GM12801 (cell line): ENCODE data around the gene PLLP.

Source experiments
- TF ChIP-seq, protein P1 (sequence below): IDR thresholded peaks from one replicate; pipeline ENCODE4 v1.5.1; 2011; ENCODE audit warnings: control low read depth; ENCODE audit not compliant: insufficient read length; ENCODE audit errors: extremely low read depth

Gene PLLP

DNA sequence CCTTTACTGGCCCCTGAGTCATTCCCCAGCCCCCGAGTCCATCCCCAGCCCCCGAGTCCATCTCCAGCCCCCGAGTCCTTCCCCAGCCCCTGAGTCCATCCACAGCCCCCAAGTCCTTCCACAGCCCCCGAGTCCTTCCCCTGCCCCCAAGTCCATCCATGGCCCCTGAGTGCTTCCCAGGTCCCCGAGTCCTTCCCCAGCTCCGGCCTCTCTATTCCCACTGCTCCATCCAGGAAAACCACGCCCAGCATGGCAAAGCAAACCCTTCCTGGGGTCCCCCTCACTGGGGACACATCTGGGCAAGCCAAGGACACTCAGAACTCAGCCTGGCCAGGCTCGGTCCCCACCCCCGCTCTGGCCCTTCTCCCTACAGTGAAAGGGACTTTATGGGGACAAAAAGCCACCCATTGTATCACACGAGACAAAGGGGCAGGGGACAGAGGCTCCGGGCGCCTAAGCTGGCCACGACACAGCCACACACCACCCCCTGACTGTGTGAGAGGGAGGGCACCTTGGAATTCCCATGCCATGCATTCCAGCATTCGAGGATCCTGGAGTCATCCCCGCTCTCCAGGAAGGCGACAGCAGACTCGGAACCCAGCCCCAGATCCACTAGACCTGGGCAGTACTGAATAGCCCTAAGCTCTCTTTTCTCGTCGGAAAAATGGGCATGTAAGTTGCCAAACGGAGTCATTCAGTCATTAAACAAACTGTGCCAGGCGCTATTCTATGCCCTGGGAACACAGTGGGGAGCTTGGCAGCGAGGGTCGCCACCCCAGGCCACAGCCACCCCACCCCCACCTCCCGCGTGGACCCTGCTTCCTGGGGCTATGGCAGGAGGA, 14.0 kb downstream of the PLLP start:
- TF ChIP-seq, protein P1, sequence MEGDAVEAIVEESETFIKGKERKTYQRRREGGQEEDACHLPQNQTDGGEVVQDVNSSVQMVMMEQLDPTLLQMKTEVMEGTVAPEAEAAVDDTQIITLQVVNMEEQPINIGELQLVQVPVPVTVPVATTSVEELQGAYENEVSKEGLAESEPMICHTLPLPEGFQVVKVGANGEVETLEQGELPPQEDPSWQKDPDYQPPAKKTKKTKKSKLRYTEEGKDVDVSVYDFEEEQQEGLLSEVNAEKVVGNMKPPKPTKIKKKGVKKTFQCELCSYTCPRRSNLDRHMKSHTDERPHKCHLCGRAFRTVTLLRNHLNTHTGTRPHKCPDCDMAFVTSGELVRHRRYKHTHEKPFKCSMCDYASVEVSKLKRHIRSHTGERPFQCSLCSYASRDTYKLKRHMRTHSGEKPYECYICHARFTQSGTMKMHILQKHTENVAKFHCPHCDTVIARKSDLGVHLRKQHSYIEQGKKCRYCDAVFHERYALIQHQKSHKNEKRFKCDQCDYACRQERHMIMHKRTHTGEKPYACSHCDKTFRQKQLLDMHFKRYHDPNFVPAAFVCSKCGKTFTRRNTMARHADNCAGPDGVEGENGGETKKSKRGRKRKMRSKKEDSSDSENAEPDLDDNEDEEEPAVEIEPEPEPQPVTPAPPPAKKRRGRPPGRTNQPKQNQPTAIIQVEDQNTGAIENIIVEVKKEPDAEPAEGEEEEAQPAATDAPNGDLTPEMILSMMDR: no peak

DNA sequence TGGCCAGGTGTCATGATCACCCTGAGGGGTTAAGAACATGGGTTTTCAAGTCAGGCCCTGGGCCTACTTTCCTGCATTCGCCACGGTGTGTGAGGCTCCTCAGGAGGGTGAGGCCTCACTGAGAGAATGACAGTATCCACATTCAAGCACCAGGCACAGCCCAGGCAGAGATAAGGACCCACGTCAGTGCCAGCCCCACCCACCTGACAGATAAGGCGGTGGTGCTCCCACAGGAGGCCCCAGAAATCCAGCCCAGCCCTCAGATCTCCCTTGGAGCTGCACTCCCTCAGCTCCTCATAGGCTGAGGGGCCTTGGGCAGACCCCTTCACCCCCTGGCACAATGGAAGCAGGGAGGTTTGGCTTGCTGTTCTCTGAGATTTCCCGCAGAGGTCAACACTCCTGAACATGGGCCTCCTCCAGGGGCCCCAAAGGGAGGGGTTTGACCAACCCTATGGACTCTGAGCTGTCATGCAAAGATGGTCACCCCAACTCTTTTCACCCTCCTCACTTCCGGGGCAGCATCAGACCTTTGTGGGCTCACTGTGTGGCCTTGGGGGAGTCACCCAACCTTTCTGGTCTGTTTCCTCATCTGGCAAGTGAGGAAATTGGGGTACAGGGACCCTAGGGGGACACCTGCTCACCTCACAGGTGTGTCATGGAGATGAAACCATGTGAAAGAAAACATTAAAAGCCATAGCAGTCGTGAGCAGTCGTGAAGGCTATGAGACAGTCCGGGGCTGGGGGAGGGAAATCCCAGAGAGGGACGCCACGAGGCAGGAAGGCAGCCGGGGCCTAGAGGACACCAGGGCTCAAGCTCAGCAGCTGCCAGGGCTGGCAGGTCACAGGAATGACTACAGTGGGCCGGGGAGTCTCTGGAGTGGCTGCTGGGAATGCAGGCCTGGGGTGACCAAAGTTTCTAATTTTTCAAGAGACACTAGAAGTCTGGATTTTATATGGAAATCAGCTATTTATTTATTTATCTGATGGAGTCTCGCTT, 15.4 kb downstream of the PLLP start:
- TF ChIP-seq, protein P1: no peak

DNA sequence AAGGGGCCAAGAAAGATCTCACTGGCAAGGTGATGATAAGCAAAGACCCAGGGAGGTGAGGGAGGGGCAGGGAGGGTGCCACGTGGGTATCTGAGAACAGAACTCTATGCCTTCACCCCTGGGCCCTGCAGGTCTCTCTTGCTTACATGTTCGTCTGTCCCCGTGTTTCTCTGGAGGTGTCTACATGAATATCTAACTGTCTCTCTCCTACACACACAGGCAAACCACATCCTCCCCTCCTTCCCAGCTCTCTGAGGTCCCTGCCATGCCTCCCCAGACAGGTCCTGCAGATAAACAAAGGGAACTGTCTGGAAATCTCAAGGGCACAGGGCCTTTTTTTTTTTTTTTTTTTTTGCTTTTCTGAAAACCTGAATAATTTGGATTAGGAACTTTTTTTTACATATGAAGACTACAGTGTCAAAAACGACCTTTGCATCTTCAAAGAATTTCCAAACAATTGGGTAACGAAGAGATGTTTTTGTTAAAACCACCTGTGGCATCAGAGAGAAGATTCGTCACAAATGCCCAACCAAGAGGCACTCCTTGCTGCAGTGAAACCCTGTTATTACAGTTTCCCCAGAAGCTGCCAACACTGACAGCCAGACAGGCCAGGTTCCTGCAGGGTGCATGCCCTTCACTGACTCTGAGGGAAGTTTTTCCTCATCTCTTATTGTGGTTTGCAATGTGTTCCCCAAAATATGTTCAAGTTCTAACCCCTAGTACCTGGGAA, 17.8 kb downstream of the PLLP start:
- TF ChIP-seq, protein P1: no peak

DNA sequence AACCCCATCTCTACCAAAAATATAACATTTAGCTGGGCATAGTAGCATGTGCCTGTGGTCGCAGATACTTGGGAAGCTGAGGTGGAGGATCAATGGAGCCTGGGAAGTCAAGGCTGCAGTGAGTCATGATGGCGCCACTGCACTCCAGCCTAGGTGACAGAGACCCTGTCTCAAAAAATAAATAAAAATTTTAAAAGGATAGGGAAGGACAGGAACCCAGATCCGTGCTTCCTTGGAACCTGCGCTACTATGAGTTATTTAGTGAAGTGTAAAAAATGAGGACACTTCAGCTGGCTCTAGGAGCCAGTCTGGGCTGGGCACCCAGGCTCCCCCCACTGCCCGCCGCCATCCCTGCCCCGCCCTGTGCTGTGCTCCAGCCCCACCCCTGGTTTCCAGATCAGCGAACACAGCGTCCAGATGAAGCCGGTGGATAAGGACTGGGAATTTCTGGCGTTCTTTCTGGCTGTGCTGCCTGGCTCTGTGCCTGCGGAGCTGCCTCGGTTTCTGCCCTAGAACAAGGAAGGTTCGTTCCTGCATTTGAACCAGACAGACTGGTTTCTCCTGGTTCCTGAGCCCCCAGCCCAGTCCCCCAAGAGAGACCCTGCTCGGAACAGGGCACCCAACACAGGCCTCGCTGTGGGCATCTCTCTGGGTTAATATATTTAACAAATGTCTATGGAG, 18.5 kb downstream of the PLLP start:
- TF ChIP-seq, protein P1: no peak

DNA sequence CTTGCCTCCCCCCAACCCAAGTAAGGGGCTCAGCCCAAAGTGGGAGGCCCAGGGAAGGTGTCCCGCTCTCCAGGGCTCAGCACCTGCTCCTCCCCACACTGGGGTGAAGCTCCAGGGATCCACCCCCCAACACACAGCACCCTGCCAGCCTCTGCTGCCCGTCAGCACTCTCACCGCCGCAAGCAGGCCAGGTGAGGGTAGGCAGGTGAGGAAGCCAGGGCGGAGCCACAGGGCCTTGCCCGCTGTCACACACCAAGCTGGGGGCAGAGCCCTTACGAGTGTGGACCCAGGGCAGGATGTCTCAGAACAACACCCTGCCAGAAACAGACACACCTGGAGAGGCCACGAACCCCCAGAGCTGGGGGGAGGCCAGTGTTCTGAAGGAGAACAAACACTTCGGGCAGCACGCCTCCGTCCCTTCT, 19.5 kb downstream of the PLLP start:
- TF ChIP-seq, protein P1: no peak

DNA sequence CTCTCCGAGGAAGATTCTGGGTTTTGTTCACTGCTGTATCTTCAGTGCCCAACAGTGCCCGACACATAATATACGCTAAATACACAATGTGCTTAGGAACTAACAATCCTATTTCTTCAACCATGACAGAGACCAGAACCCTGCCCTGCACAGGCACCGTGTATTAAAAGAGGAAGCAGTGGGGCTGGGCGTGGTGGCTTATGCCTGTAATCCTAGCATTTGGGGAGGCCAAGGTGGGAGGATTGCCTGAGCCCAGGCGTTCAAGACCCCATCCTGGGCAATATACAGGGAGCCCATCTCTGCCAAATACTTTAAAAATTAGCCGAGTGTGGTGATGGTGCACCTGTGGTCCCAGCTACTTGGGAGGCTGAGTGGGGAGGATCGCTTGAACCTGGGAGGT, 20.1 kb downstream of the PLLP start:
- TF ChIP-seq, protein P1: no peak
